ENCODE measurements around the gene SFXN4.

Gene SFXN4, protein sequence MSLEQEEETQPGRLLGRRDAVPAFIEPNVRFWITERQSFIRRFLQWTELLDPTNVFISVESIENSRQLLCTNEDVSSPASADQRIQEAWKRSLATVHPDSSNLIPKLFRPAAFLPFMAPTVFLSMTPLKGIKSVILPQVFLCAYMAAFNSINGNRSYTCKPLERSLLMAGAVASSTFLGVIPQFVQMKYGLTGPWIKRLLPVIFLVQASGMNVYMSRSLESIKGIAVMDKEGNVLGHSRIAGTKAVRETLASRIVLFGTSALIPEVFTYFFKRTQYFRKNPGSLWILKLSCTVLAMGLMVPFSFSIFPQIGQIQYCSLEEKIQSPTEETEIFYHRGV

DNA sequence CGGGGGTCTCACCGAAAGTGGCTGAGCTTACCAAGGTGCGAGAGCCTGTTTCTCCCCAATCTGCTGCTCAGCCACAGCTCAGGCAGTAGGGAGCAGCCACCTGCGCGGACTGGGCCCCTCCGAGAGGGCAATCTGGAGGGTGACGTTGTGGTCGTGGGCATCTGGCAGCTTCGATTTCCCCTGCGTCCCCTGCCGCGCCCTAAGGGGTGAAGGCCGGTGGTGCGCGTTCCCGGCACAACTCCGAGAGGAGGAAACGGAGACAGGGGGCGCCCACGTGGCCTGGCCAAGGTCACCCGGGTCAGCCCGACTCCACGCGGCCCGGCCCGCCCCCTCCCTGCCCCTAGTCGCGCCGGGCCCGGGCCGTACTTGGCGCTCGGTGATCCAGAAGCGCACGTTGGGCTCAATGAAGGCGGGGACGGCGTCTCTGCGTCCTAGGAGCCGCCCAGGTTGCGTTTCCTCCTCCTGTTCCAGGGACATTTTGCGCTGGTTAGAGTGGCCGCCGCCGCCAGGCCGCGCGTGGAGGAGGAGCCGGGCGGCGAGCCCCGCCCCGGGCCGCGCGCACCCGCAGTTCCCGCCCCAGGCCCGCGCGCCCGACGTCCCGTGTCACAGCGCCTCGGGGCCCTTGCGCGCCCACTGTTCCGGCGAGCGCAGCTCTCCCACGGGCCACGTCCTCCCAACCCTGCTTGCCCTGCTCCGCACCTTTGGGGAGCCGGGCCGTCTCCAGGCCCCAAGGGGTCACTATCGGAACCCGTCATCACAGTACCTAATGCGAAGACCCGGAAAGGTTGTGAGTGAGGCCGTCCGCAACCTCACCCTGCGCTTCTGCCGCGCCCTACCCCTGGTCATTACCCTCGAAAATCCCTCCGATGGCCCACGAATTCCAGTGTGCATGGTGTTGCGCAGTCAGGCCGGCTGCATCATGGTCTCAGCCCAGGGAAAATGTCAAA lies at the start of gene SFXN4:
Gene SFXN4 (minus strand): TSS at position 544 of the 947 bp plus-strand sequence. CDS start 67 bp downstream, at position 477.
- peak; percentile 87 for DNase-seq (ENCODE audit: low read depth)
- peak within 1 kb of the TSS; percentile 88 for H3K4me3 ChIP-seq (ENCODE audit: low read depth, low read length)
- peak; percentile 95 for TF ChIP-seq MAX (IDR thresholded peaks at IDR 0.05; ENCODE audit: low read depth, low read length)
- peak; percentile 95 for TF ChIP-seq MYC (IDR thresholded peaks at IDR 0.05; ENCODE audit: low read depth, low read length)
- TF ChIP-seq CTCF (IDR thresholded peaks at IDR 0.05; ENCODE audit: low read depth, low read length), result no peak
- TF ChIP-seq POLR2A (IDR thresholded peaks at IDR 0.05; ENCODE audit: extremely low read depth, insufficient read length), result peak; percentile 82

GRCh38 chr10:119211625-119212441 lies 46.3 kb upstream of the SFXN4 start:
- DNase-seq (ENCODE audit: low read depth), result no peak
- TF ChIP-seq POLR2A (IDR thresholded peaks at IDR 0.05; ENCODE audit: extremely low read depth, insufficient read length) (no peak), MAX (IDR thresholded peaks at IDR 0.05; ENCODE audit: low read depth, low read length) (no peak), MYC (IDR thresholded peaks at IDR 0.05; ENCODE audit: low read depth, low read length) (no peak), CTCF (IDR thresholded peaks at IDR 0.05; ENCODE audit: low read depth, low read length) (no peak)
- no peak overlapping the region for H3K4me3 ChIP-seq (ENCODE audit: low read depth, low read length)

- DNase-seq (ENCODE audit: low read depth), result no peak
- H3K4me3 ChIP-seq (ENCODE audit: low read depth, low read length), result no peak overlapping the region
- TF ChIP-seq POLR2A (IDR thresholded peaks at IDR 0.05; ENCODE audit: extremely low read depth, insufficient read length) (no peak), MYC (IDR thresholded peaks at IDR 0.05; ENCODE audit: low read depth, low read length) (no peak), CTCF (IDR thresholded peaks at IDR 0.05; ENCODE audit: low read depth, low read length) (no peak), MAX (IDR thresholded peaks at IDR 0.05; ENCODE audit: low read depth, low read length) (no peak)
These were observed 45.7 kb upstream of the SFXN4 start for GRCh38 chr10:119211176-119211575.

DNA sequence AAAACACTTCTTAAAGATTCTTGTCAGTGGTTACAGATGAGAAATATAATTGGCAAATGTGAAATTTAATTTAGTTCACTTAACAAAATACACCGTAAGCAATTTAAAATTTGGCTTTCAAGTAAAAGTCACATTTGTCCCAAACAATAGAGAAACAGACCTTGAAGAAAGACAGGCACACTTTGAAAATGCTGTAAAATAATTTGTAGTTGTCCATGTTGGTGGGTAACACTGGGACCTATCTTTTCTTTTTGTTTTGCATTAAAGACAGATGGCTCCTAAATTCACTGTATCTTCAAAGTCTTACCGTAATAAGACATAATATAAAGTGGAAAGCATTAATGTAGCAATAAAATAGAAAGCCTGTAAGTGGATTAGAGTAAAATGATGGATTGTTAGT lies 45.1 kb upstream of the SFXN4 start:
- DNase-seq (ENCODE audit: low read depth), result no peak
- H3K4me3 ChIP-seq (ENCODE audit: low read depth, low read length), result no peak overlapping the region
- TF ChIP-seq MAX (IDR thresholded peaks at IDR 0.05; ENCODE audit: low read depth, low read length) (no peak), MYC (IDR thresholded peaks at IDR 0.05; ENCODE audit: low read depth, low read length) (no peak), CTCF (IDR thresholded peaks at IDR 0.05; ENCODE audit: low read depth, low read length) (no peak), POLR2A (IDR thresholded peaks at IDR 0.05; ENCODE audit: extremely low read depth, insufficient read length) (no peak)

- DNase-seq (ENCODE audit: low read depth), result no peak
- TF ChIP-seq MAX (IDR thresholded peaks at IDR 0.05; ENCODE audit: low read depth, low read length) (no peak), POLR2A (IDR thresholded peaks at IDR 0.05; ENCODE audit: extremely low read depth, insufficient read length) (no peak), MYC (IDR thresholded peaks at IDR 0.05; ENCODE audit: low read depth, low read length) (no peak), CTCF (IDR thresholded peaks at IDR 0.05; ENCODE audit: low read depth, low read length) (no peak)
- H3K4me3 ChIP-seq (ENCODE audit: low read depth, low read length), result no peak overlapping the region
These were observed 44.3 kb upstream of the SFXN4 start for GRCh38 chr10:119209736-119210355.
